Hippocampal formation (tissue), 2 donors: ENCODE measurements around the gene ZNG1F.
"Not testable (repeated sequence)": the region's sequence is repeated elsewhere in the genome, so short reads cannot be mapped to it uniquely, and the experiment has no call there.

ENCODE experiments used
- DNase-seq, 2 donors: peaks; one replicate each; lab custom pipeline; 2025; lab: John Stamatoyannopoulos, UW

Gene ZNG1F

DNA sequence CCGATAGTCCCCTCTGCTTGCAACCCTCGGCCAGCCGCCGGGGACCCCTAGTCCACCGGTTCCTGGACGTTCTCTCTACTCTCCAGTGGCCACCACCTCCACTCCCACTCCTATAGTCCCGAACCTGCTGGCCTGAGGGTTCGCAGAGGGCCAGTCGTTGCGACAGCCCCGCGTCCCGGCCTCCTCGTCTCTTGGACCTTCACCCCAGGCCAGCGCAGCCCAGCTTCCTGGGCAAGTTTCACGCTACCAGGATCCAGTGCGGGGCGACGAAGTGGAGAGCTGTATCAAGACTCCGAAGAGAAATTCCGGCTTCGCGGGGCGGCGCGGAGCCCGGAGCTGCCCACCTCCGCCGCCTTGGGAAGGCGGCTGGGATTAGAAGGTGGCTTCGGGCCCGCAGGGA, 65.7 kb downstream of the ZNG1F start:
- DNase-seq = not testable (repeated sequence)

DNA sequence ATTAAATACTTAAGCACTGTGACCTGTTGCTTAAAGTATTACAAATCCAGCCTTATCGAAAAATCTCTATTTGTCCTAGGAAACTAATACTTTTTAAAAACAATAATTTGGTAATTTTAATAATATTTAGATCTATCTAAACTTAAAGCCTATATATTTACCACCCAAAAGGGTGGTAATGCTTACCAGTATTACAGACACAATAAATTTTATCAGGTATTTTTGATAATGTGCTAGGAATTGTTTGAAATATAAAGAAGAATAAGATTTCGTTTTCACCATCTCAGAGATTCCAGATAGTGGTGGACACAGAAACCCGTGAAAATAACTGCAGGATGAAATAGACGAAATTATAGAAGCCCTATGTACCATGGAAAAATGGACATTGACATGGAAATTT, 68.4 kb downstream of the ZNG1F start:
- DNase-seq = not testable (repeated sequence)

DNA sequence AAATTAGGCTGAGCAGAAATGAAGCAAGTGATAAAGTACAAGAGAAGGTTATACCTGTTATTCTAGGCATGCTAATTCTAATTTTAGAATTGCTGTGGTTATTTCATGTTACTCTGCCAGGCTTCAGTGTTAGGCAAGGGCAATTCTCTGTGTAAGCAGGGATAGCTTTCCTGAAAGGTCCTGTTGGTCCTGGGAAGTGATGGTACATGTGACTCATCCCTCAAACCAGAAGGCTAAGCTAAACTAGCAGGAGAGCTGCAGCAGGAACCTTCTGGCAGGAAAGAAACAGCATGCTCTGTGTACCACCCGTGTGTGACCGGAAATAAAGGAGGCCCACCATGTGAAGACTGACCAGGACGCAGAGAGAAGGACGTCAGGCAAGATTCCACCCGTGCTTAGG, 69.4 kb downstream of the ZNG1F start:
- not testable (repeated sequence) for DNase-seq

DNA sequence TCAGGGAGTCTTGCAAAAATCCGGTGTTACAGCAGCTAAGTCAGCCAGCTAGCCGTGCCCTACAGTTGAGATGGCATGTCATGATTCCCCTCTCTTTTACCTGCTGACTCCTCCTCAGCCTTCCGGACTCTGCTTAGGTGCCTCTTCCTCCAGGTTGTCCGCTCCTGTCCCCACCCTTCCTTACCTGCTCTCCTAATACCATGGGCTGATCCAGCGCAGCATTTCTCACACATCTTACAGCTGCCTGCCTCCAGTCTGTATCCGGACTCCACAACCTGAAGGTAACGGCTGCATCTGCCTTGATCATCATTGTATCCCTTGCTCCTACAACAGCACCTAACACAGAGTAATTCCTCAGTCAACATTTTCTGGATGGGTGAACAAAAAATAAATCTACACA, 69.8 kb downstream of the ZNG1F start:
- DNase-seq = not testable (repeated sequence)

DNA sequence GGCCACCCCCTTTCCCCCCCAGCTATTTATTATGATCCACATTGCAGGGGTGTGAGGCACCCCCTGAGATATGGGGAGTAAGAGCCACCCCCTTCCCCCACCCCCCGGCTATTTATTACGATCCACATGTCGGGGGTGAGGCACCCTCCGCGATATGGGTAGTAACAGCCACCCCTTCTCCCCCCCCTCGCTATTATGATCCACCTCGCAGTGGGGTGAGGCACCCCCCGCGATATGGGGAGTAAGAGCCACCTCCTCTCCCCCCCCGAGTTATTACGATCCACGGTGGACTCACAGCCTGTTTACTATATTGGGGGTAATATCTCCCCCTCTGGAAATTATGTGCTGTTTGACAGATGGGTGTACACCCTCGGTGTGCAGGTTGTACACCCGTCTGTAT, 75.8 kb downstream of the ZNG1F start:
- not testable (repeated sequence) for DNase-seq

DNA sequence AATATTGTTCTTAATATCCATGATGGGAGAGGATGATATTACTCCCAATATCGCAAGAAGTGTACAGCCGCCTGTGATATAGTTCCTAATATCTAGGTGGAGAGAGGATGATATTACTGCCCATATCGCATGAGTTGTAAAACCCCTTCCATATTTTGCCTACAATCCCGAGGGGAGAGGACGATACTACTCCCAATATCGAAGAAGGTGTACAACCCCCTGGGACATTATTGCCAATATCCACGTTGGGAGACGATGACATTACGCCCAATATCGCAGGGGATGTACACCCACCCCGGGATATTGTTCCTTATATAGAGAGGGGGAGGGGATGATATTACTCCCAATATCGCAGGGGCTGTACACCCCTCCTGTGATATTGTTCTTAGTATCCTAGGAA, 77.7 kb downstream of the ZNG1F start:
- DNase-seq = not testable (repeated sequence)

DNA sequence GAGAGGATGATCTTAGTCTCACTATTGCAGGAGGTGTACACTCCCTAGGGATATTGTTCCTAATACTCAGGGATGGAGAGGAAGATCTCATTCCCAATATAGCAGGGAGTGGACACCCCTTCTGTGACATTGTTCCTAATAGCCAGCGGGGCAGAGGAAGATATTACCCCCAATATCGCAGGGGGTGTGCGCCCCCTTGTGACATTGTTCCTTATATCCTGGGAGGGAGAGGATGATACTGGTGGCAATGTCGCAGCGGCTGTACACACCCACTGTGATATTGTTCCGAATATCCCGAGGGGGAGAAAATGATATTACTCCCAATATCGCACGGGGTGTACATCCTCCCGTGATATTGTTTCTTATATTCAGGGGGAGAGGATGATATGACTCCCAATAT, 78.2 kb downstream of the ZNG1F start:
- not testable (repeated sequence) for DNase-seq

DNA sequence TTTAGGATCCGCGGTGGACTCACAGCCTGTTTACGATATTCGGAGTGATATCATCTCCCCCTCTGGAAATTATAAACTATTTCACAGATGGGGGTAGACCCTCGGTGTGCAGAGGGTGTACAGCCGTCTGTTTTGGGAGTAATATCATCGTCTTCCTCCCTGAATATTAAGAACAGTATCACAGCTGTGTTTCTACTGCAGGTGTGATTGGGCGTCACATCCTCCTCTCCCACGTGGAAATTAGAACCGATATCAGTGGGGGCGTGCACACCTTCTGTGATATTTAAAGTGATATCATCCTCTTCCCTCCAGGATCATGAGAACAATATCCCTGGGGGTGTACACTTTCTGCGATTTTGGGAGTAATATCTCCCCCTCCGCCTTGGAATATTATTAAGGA, 79.9 kb downstream of the ZNG1F start:
- DNase-seq = not testable (repeated sequence)

DNA sequence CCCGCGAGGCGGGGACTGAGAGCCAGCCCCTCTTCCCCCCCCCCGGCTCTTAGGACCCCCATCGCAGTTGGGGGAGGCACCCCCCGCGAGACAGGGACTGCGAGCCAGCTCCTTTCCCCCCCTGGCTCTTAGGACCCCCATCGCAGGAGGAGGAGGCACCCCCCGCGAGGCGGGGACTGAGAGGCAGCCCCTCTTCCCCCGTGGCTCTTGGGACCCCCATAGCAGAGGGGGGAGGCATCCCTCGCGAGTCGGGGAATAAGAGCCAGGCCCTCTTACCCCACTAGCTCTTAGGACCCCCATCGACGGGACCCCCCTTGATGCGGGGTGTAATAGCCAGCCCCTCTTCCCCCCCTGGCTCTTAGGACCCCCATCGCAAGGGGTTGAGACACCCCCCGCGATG, 80.3 kb downstream of the ZNG1F start:
- DNase-seq = not testable (repeated sequence)

DNA sequence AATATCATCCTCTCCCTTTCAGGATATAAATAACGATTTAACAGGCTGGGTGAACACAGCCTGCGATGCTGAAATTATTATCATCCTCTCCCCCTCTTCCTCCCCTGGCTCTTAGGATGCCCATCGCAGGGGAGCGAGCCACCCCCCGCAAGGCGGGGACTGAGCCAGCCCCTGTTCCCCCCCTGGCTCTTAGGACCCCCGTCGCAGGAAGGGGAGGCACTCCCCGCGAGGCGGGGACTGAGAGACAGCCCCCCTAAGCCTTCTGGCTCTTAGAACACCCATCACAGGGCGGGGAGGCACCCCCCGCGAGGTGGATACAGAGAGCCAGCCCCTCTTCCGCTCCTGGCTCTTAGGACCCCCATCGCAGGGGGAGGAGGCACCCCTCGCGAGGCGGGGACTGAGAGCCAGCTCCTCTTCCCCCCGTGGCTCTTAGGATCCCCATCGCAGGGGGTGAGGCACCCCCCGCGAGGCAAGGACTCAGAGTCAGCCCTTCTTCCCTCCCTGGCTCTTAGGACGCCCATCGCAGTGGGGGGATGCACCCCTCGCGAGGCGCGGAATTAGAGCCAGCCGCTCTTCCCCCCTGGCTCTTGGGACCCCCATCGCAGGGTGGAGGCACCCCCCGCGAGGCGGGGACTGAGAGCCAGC, 82.5 kb downstream of the ZNG1F start:
- not testable (repeated sequence) for DNase-seq

DNA sequence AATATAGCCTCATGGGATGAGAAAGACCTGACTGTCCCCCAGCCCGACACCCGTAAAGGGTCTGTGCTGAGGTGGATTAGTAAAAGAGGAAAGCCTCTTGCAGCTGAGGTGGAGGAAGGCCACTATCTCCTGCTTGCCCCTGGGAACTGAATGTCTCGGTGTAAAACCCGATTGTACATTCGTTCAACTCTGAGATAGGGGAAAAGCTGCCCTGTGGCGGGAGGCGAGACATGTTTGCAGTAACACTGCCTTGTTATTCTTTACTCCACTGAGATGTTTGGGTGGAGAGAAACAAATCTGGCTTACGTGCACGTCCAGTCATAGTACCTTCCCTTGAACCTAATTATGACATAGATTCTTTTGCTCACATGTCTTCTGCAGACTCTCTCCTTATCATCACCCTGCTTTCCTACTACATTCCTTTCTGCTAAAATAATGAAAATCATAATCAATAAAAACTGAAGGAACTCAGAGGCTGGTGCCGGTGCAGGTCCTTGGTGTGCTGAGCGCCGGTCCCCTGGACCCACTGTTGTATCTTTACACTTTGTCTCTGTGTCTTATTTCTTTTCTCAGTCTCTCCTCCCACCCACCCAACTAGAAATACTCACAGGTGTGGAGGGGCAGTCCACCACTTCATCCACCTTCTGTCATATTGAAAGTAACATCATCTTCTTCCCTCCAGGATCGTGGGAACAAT, 83.4 kb downstream of the ZNG1F start:
- DNase-seq = not testable (repeated sequence)

DNA sequence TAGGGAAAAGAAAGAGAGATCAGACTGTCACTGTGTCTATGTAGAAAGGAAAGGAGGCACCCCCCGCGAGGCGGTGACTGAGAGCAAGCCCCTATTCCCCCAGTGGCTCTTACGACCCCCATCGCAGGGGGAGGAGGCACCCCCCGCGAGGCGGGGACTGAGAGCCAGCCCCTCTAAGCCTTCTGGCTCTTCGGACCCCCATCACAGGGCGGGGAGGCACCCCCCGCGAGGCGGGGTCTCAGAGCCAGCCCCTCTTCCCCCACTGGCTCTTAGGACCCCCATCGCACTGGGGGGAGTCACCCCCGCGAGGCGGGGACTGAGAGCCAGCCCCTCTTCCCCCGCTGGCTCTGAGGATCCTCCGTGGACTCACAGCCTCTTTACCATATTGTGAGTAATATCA, 84.6 kb downstream of the ZNG1F start:
- not testable (repeated sequence) for DNase-seq

DNA sequence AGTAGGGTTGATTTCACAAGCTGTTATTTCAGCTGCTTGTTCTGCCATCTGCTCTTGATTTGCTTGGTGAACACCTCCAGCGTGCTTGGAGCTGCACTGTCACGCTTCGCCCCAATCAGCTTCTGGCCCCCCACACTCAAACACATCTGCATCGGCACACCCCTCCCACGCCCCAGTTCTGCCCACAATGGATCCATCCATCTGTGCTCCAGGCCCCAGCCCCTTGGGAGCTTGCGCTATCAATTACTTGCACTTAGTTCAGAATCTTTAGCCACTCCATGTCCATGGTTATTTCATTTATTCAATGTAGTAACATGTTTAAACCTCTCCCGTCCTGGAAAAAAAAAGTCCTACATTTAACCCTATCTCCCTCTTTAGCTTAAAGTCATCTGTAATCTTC, 88.6 kb downstream of the ZNG1F start:
- not testable (repeated sequence) for DNase-seq

DNA sequence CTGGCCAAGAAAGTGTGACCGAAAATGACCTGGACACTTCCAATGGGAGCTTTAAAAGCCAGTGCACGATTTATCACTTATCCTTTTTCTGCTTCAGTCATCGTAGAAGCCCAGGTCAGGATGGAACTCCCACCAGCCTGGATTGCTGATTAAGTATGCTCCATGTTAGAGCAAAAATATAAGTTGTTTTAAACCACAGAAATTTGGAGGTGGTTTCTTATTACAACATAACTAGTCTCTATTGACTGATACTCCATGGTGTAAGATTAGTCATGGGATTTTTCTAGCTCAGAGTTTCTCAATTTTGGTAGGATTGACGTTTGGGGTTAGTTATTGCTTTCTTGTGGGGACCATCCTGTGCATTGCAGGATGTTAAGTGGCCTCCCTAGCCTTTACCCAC, 90.4 kb downstream of the ZNG1F start:
- DNase-seq = not testable (repeated sequence)

DNA sequence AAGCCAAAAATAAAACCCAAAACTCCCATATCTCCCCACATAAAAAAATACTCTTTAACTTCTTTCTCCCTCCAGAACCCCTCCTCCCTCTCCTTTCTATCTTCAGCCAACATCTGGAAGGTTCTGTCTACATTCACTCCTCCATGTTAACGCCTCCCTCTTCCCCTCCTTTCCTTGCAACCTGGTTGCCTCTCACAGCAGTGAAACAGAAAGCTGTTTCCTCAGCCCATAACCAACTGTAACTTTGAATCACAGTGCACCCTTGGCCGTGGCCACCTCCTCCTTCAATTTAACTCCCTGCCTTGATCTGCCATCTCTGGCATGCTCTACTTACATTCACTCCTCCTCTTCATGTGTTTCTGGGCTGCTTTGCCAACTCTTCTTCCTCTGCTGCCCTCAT, 94.1 kb downstream of the ZNG1F start:
- not testable (repeated sequence) for DNase-seq

DNA sequence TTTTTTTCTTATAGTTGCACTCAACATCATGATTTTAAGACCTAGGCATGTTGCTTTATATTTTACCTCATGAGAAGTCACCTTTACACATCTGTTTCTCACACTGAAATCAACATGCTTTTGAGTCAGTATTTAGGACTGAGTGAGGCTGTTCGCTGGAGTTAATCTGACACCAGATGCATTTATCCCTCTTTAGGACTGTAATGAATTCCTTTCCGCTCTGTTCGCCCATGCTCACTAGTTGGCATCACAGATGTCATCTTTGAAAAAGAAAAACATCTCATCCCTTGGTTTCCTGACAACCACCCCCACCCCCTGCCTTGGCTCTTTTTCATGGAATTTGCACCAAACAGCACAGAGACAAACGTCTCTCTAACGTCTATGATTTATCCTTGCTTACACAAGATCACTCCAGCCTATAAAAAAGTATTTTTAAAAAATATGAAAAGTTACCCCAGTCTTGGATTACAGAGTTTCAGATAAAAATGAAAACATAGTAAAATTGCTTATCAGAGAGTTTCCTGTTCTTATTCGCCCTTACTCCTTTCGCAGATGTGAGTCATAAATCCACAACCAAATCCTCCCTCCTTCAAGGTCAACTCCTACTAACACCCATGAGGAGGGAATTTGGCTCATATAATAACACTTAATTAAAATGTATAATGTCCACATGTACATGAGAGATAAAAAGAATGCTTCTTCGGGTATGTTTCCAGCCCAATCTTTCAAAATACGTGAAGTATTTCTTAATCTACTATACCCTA, 94.9 kb downstream of the ZNG1F start:
- not testable (repeated sequence) for DNase-seq

DNA sequence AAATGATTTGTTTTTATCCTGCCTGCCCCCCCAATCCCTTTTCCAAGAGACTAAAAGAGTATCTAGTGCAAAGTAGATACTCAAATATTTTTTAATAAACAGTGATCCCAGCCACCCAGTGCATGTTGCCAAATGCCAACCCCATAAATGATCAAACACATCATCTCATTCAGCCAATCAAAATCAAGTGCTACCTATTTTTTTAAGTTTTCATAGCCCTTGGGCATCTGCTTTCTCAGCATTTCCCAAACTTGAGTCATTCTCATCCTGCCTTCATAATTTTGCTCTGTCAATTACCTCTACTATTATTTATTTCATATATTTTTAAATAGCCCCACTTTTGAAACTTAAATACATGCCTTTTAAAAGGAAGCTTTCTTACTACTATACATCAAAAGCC, 98.2 kb downstream of the ZNG1F start:
- not testable (repeated sequence) for DNase-seq

DNA sequence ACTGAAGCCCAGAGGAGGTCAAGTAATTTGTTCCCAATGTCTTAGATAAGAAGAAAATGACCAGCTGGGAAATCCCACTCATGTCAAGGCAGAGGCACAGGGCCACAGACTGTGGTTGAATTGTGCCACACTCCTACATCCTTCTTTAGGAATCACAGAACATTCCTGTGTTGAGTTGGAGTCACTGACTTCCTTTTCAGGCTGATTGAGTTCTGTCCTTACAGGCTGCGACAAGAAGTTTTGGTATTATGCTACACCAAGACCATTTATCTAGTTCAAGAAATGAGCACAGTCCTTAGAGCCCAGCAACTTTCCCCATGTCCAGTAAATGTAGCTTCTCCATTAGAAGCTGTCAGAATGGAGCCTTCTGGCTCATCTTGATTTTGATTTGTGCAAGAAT, 98.7 kb downstream of the ZNG1F start:
- DNase-seq = not testable (repeated sequence)

DNA sequence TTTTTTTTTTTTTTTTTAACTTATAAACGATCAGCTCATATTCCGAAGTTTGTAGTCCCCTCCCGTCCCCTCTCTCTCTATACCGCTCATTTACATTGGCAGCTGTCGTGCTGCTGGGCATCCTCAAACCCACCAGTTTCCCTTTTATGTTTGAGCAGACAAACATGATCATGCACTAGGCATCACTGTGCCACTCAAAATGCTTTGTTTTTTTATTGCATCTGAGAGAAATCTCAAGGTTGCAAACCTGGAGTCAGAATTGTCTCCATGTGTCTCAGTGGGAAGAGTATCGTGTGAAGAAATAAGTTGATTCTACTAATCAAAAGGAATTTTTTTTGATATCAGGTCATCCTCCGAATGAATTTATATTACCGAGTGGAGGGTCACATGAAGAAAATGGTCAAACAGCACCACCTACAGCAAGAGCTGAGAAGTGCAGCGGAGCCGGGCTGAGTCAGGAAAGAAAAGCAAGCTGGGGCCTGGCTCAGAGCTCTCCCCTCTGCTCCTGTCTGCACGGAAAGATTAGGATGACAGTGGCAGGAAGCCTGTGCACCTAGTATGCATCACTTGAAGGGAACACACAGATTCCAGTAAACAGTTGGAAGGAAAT, 100.6 kb downstream of the ZNG1F start:
- DNase-seq = not testable (repeated sequence)

DNA sequence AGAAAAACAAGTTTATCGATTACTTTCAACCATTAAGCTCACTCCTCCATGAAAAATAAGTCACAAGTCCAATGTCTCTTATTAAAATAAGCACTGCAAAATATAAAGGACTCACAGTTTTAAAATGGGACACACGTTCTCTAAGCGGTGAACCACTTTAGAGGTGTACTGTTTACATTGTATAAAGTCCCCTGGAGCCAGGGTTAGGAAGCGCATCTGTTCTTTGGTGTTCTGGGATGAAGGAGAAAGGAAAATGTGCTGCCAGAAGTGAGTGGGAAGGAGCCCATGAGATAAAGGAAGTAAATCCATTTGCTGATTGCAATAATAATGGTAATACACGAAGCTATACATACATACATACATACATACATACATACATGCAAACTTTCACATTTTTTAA, 101.2 kb downstream of the ZNG1F start:
- not testable (repeated sequence) for DNase-seq

DNA sequence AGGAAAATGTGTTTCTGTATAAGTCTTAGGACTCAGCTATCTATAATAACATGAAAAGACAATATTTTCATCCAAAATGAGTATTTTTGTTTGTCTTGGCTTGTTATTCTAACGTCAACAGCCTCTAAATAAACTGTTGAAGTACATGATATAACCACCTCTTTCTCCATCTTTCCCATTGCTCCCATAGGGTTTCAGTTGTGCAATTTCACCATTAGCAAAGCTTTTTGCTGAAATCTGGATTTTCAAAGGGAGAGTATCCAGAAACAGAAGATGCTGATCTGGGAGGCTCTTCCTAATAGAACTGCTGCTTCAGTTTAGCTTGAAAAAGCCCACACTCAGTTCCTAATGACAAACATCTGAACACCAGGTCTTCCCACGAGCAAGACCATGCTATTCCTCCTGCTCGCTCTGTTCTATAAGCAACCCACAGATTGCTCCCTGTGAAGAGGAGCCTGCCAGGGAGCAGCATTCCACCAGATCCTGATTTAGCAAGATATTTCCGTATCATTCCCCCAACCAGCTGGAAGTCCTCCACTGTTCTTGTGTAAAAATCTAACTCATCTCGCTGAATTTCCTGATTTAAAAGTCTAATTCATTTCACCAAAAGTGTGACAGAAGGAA, 101.8 kb downstream of the ZNG1F start:
- not testable (repeated sequence) for DNase-seq

DNA sequence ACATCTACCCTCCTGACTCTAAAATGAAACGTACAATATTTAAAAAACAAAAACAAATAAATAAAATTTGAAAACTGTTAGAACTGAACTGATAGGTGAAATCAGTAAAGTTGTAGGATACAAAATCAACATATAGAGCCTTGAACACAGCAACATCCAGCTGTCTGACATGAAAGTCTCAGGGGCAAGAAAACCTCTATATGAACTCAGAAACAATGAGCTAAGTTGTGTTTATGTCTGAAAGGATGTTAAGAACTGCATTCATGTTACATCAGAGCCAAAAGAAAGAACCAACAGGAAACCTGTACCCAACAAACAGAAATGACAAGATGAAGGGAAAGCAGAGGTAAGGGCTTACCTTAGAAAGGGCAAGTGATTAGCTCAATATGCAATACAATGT, 102.4 kb downstream of the ZNG1F start:
- DNase-seq = not testable (repeated sequence)
